Stimulated activated CD8-positive, alpha-beta memory T cell treated with anti-CD3 and anti-CD28 coated beads, Interleukin-7, amount 100 ng/mL, for 1 hour (primary cell): Measurements from ENCODE around the gene TMEM120B.
"Not testable (repeated sequence)": the region's sequence is repeated elsewhere in the genome, so short reads cannot be mapped to it uniquely, and the experiment has no call there.

Experiments
- DNase-seq, 2 donors: peaks; one replicate each; pipeline ENCODE4 v3.0.0-alpha.2; 2020; ENCODE audit warnings: low read depth in 2 of 2

TMEM120B gene

DNA sequence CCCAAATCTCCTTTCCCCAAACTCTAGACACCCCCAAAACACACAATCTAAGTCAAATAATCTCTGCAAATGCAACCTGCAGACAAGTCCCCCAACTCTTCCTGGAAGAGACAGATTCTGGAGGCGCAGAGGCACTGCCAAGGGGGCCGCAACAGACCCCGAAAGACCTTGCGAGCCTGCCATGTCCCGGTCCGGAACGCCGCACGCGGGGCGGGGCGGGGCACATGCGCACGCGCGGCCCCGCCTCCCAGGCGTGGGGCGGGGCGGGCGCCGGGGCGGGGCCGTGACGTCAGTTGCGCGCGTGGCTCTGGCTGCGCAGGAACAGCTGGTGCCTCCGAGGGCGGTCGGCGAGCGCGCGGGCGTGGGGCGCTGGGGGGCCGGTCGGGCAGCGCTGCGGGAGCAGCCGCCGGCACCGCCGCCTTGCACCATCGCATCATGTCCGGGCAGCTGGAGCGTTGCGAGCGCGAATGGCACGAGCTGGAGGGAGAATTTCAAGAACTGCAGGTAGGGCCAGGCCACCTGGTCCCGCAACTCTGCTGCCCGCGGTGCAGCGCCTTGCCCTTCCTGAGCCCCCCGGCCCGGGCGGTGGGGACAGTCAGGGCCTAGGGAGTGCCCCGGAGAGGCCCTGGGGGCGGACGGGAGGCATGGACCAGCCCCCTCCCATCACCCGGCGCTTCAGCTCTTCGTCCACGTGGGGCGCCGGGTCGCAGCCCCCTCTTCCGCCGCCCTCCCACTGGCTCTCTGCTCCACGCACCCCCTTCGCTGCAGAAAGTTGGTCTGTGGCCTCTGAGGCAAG lies at the start of gene TMEM120B:
TSS of gene TMEM120B (plus strand) at position 292 of the 796 bp plus-strand sequence. CDS start at position 436, 144 bp downstream.
- peak; percentile 62 to 76 for DNase-seq

DNA sequence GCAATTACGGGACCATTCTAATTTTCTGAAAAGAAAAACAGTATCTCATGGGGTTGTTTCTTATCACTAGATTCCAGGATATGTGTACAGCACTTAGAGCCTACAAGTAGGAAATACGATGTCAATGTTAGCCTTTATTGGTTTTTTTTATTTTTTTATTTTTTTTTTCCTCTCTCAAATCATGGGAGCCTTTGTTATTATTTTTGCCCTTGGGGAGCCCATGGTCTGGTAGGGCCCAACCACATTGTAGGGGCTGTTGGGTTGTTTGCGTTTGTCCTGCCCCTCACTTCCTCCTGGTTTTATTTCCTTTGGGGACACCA lies 49.0 kb upstream of the TMEM120B start:
- no peak for DNase-seq

DNA sequence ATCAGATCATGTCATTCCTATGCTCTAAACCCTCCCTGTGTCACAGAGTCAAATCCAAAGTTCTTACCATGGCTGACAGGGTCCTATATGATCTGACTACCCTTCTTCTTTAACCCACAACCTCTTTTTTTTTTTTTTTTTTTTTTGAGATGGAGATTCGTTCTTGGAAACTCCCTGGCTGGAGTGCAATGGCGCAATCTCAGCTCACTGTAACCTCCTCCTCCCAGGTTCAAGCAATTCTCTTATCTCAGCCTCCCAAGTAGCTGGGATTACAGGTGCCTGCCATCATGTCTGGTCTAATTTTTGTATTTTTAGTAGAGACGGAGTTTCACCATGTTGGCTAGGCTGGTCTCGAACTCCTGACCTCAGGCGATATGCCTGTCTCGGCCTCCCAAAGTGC lies 45.7 kb upstream of the TMEM120B start:
- DNase-seq, result not testable (repeated sequence)

- peak in 1 of 2 donors; percentile 42 for DNase-seq
These were observed 43.6 kb upstream of the TMEM120B start for GRCh38 chr12:121668750-121669520.

DNA sequence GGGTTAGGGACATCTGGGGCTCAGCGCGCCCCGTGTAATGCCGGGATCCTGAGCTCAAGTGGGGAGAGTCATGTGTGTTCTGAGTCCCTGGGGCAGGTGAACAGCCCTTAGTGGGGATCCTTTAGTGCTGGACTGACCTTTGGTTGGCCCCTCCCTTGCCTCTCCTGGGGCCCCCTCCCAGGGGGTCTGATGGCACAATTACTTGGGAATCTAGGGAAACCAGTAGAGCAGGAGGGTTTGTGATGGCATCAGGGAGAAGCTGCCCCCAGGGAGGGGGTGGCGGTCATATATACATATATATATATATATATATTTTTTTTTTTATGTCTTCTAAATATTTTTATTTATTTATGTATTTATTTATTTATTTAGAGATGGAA lies 43.0 kb upstream of the TMEM120B start, which contains the start of gene MORN3:
TSS of gene MORN3 (minus strand) at position 134 of the 380 bp plus-strand sequence. CDS start 171 bp downstream, outside the sequence.
- DNase-seq, result no peak

- DNase-seq, result no peak
These were observed 39.5 kb upstream of the TMEM120B start for GRCh38 chr12:121673013-121673511.

DNA sequence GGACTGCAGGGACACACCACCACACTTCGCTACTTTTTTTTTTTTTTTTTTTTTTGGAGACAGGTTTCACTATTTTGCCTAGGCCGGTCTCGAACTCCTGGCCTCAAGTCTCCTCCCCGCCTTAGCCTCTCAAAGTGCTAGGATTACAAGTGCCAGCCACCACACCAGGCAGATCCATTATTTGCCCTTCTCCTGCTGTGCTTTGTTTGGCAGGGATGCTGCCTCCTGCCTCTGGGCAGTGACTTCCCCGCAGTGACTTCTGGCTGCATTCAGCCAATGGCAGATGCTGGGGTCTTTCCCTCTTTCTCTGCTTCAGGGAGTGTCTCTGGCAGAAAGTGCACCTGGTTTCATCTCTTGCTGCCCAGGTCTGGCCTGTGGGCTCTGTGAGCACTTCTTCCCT lies 36.4 kb upstream of the TMEM120B start:
- DNase-seq, result no peak

GRCh38 chr12:121678305-121678704 lies 34.2 kb upstream of the TMEM120B start:
- no peak for DNase-seq

- no peak for DNase-seq
These were observed 33.7 kb upstream of the TMEM120B start for GRCh38 chr12:121678716-121679300.

GRCh38 chr12:121679661-121680197 lies 32.8 kb upstream of the TMEM120B start:
- DNase-seq, result not testable (repeated sequence)

DNA sequence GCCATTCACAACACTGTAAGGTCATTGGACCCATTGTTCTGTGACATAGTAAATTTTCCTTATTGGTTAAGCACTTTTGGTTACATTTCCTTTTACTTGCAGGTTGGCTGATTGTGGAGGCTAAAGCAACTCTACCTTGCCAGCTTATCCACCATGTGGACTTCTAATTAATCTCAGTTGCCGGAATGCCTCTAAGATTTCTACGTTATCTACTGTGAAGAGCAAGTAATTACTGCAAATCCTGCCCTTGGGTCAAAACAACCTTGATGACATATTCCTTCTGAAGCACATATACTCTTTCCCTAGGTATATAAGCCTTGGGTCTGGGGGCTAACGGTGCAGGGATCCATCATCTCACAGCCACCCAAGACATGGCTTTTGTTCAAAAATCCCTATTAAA lies 23.6 kb upstream of the TMEM120B start:
- no peak for DNase-seq

DNA sequence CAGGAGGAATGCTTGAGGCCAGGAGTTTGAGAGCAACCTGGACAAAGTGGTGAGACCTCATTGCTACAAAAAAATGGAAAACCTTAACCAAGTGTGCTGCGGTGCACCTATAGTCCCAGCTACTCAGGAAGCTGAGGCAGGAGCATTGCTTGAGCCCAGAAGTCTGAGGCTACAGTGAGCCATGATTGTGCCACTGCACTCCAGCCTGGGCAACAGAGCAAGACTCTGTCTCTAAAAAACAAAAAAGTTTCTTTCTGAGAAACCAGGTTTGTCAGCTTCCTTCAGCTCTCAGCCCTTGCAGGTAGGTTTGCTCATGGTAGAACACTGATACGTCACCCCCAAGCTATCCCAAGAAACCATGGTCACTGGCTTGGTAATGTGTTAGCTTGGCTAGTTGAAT lies 23.1 kb upstream of the TMEM120B start:
- DNase-seq, result no peak

- DNase-seq, result not testable (repeated sequence)
These were observed 19.8 kb upstream of the TMEM120B start for GRCh38 chr12:121692744-121693143.

- DNase-seq, result no peak
These were observed 19.3 kb upstream of the TMEM120B start for GRCh38 chr12:121693155-121693687.

GRCh38 chr12:121697093-121697698 lies 15.4 kb upstream of the TMEM120B start:
- DNase-seq, result no peak

- DNase-seq, result not testable (repeated sequence)
These were observed 14.7 kb upstream of the TMEM120B start for GRCh38 chr12:121697861-121698260.

GRCh38 chr12:121701667-121702277 lies 10.8 kb upstream of the TMEM120B start:
- DNase-seq, result no peak

- DNase-seq, result no peak
These were observed 9.6 kb upstream of the TMEM120B start for GRCh38 chr12:121702944-121703343.

GRCh38 chr12:121705514-121705913 lies 7.0 kb upstream of the TMEM120B start:
- DNase-seq, result no peak

GRCh38 chr12:121708313-121709063 lies 4.1 kb upstream of the TMEM120B start:
- no peak for DNase-seq
